GM20000 (cell line): Measurements from ENCODE around the gene BANK1.

Experiments used
- DNase-seq: peaks from one replicate; pipeline ENCODE4 v3.0.0; 2012; ENCODE audit warnings: low spot score
- TF ChIP-seq, protein P1 (sequence below): IDR thresholded peaks from 2 replicates; pipeline ENCODE4 v1.5.1; 2012; ENCODE audit warnings: mild to moderate bottlenecking, control low read depth; ENCODE audit errors: extremely low read depth, missing control alignments

The BANK1 gene

DNA sequence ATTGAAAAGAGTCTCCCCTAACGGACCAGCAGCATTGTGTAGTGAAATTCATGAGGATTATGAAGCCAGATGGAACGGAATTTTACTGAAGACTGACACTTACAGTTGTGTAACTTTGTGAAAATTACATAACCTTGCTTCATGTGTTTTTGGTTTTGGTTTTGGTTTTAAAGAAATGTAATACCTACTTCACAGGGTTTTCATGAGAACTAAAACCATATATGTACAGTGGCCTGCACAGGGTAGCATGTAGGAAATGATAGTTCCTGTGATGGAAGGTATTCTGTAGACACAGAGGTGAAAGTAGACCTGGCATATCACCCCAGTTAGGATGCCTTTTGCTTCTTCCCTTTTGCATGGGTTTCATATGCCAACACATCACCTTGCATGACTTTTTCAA, 247.0 kb downstream of the BANK1 start:
- TF ChIP-seq, protein P1, sequence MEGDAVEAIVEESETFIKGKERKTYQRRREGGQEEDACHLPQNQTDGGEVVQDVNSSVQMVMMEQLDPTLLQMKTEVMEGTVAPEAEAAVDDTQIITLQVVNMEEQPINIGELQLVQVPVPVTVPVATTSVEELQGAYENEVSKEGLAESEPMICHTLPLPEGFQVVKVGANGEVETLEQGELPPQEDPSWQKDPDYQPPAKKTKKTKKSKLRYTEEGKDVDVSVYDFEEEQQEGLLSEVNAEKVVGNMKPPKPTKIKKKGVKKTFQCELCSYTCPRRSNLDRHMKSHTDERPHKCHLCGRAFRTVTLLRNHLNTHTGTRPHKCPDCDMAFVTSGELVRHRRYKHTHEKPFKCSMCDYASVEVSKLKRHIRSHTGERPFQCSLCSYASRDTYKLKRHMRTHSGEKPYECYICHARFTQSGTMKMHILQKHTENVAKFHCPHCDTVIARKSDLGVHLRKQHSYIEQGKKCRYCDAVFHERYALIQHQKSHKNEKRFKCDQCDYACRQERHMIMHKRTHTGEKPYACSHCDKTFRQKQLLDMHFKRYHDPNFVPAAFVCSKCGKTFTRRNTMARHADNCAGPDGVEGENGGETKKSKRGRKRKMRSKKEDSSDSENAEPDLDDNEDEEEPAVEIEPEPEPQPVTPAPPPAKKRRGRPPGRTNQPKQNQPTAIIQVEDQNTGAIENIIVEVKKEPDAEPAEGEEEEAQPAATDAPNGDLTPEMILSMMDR, result no peak
- DNase-seq, result peak; percentile 3

DNA sequence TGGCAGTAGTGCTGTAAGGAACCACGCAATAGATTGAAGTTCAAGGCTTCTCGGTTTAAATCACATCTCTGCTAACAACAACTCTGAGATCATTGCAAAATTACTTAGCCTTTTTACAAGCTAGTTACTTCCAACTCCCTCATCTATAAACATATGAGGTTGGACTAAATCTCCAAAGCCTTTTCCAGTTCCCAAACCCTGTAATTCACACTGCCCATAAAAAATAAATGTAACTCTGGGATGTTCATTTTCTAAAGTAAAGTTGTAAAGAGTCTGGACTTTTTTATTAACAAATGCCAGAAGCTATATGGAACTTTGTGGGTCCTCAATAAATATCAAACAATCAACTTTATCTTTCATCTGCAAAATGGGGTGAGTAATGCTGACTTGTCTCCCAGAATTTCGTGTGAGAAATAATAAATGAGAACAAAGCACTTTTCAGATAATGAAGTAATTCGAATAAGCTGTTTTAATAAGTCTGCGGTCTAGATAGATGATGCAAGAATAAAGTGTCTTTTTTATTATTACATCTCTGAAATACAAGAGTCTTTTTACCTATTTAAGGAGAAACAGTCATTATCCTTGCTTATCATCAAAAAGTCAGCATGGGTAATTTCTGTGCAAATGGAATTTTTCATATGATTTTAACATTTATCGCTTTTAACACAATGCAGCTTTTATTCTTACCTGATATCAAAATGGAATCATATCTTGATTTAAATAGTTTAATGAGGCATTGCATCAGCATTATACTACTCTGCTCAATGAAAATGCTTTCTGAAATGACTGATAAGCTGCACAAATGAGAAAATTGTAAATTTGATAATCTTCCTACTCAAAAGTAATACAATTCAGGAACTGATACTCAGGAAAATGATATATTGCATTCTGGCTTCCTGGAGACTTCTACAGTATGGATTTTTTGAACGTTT, 252.6 kb downstream of the BANK1 start:
- no peak for DNase-seq
- TF ChIP-seq, protein P1, result no peak

DNA sequence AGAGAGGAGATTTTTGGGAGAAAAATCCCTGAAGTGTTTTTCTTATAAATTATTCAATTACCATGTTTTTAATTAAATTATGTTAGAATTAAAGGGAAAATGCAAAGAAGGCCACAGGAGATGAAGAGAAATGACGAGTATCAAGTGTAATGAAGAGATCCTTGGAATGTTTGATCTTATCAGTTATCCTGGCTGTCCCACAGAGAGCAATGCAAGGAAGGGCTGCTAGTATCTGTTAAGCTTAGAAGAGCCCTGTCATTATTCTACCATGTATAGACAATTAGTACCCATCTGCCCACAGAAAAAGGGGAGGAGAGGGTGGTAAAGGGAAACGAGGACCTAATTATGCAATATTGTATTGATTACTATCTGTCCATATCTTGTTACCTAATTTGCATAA, 257.1 kb downstream of the BANK1 start:
- DNase-seq, result no peak
- TF ChIP-seq, protein P1, result no peak

DNA sequence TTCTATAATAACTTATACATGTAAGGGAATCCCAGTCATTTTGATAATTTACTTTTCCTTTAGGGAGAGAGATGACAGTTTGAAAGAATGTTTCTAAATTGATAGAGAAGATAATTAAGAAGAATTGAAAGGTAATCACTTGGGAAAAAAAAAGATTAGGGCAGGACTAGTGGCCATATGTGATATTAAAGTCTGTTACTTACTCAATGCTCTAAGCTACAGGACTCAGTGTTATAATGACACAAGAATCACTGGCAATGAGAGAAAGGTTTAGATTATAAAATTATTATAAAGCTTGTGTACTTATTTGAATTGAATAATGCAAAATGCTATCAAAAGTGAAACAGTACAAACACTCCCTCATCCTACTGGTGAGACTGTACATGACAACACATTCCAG, 265.3 kb downstream of the BANK1 start:
- DNase-seq, result no peak
- TF ChIP-seq, protein P1, result no peak

DNA sequence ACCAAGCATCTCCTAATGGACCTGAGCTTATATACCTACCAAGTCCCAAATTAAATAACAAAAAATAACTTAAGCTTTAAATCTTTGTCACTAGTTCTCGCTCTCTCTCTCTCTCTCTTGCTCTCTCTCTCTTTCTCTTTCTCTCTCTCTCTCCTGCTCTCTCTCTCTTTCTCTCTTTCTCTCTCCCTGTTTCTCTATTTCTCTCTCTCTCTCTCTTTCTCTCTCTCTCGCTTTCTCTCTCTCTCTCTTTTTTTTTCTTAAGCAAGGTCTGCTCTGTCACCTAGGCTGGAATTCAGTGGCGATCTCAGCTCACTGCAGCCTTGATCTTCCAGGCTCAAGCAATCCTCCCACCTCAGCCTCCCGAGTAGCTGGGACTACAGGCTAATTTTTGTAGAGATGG, 266.6 kb downstream of the BANK1 start:
- DNase-seq, result no peak
- TF ChIP-seq, protein P1, result no peak

DNA sequence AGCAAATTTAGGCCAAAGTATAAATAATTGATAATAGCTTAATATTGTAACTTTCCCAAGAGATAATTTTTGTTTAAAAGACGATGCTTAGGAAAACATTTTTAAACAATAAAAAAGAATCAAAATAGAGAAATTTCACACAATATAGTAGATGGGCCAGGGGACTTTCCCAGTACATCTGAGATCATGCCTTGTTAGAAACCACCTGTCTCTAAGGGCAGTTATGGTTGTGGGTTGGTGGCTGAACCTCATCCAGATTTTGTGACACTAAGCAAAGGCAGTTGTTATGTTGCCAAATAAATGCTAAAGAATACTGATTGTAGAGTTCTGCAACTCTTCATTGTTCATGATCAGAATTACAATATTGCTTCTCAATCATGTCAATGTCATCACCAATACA, 270.6 kb downstream of the BANK1 start:
- peak; percentile 25 for DNase-seq
- TF ChIP-seq, protein P1, result no peak

DNA sequence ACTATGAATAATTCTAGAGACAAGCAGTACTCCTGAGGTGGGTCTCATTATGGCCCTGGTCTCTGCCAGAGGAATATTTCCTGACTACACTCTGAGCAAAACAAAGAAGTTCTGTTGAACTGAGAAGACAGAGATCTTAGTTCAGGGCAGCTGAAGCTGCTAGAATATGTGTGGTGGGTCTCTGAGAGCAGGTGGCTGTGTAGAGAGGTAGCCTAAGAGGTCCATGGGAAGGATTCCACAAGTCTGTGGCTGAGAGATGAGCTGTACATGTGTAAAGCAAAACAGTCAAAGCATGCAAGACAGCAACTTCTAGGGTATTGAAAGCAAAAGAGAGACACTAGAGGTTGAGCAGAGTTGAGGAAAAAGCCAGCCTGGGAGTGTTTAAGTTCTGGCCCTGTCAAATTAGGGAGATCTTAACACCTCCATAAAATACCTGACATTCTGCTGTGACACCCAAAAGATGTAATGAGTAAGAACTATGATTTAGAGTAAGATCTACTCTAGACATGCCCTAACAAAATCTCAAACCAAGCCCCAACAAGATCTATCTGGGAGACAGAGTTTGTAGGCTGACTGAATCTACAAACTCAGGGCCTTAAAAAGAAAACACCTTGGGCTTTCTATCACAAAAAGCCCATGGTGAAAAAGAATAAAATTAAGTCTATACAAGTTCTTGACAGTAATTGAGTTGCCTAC, 274.4 kb downstream of the BANK1 start:
- no peak for DNase-seq
- TF ChIP-seq, protein P1, result no peak
